Brain microvascular endothelial cell (primary cell): ENCODE results near the gene ADGRG1.

Experiments used
- DNase-seq: peaks from one replicate; pipeline ENCODE4 v3.0.0-alpha.2; 2020
- H3K27ac ChIP-seq: fragments of 250-450 bp; sonication (Bioruptor Pico); 2 replicates; pipeline ENCODE4 v1.5.1; 2020; ENCODE audit warnings: mild to moderate bottlenecking, moderate library complexity
- H3K27me3 ChIP-seq: fragments of 250-450 bp; sonication (Bioruptor Pico); replicated peaks from 2 replicates; pipeline ENCODE4 v1.5.1; 2020; ENCODE audit warnings: mild to moderate bottlenecking
- H3K36me3 ChIP-seq: fragments of 250-450 bp; sonication (Bioruptor Pico); replicated peaks from 2 replicates; pipeline ENCODE4 v1.5.1; 2020; ENCODE audit warnings: mild to moderate bottlenecking
- H3K4me3 ChIP-seq: 2 replicates; pipeline ENCODE4 v1.5.1; 2011; ENCODE audit warnings: low read depth, mild to moderate bottlenecking, control low read depth, low read length, moderate library complexity
- in situ Hi-C: cut with HindIII; loops from 2 replicates; pipeline ENCODE4 v1.10.0; 2017; ENCODE audit warnings: low sequenced_read_pairs, low pct_ligation_motif_present
- TF ChIP-seq, protein P1 (sequence below): IDR thresholded peaks from 2 replicates; pipeline ENCODE4 v1.5.1; 2011; ENCODE audit warnings: low read depth, mild to moderate bottlenecking, moderate library complexity, low read length, control low read depth, inconsistent platforms; ENCODE audit errors: missing control alignments

ADGRG1 gene

DNA sequence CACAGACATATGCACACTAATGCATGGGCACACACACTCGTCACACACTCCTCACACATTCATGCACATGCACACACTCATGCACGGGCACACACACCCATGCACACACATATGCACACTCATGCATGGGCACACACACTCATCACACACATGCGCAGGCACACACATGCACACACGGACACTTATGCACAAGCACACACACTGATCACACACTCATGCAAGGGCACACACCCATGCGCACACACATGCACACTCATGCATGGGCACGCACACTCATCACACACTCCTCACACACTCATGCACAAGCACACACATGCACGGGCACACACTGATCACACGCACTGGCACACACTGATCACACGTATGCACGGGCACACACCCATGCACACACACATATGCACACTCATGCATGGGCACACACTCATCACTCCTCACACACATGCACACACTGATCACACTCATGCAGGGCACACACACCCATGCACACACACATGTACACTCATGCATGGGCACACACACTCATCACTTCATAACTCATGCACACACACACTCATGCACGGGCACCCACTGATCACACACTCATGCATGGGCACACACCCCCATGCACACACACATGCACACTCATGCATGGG is 16.1 kb downstream of the ADGRG1 start:
- TF ChIP-seq, protein P1, sequence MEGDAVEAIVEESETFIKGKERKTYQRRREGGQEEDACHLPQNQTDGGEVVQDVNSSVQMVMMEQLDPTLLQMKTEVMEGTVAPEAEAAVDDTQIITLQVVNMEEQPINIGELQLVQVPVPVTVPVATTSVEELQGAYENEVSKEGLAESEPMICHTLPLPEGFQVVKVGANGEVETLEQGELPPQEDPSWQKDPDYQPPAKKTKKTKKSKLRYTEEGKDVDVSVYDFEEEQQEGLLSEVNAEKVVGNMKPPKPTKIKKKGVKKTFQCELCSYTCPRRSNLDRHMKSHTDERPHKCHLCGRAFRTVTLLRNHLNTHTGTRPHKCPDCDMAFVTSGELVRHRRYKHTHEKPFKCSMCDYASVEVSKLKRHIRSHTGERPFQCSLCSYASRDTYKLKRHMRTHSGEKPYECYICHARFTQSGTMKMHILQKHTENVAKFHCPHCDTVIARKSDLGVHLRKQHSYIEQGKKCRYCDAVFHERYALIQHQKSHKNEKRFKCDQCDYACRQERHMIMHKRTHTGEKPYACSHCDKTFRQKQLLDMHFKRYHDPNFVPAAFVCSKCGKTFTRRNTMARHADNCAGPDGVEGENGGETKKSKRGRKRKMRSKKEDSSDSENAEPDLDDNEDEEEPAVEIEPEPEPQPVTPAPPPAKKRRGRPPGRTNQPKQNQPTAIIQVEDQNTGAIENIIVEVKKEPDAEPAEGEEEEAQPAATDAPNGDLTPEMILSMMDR = no peak
- no peaks in the 10 kb centered on the region for H3K27me3 ChIP-seq
- no peak overlapping the region for H3K4me3 ChIP-seq
- in situ Hi-C loops = no loop called here
- H3K27ac ChIP-seq = no peak overlapping the region
- H3K36me3 ChIP-seq = no peaks in the 10 kb centered on the region
- DNase-seq = no peak

DNA sequence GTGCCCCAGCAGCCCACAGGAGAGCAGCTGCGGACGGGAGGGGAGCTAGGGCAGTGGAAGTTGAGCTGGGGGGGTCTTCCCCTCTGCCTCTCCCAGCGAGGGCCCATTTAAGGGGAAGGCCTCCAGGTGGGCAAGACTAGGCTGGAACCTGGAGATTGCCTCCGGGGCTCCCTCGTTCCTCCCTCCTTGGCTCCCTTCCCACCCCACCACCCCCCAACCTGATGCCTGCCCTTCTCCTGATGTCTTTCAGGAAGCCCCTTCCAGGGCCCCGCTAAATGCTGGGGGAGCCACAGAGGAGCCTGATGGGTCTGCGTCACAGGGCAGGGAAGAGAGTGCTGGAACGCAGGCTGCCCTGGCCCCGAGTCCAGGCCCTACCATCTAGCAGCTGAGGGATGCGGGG is 16.7 kb downstream of the ADGRG1 start:
- DNase-seq = no peak
- Histone ChIP-seq H3K36me3 (no peaks in the 10 kb centered on the region), H3K27ac (no peak overlapping the region), H3K4me3 (no peak overlapping the region), H3K27me3 (no peaks in the 10 kb centered on the region)
- TF ChIP-seq, protein P1 = no peak
- in situ Hi-C loops = no loop called here

GRCh38 chr16:57645691-57646387 is 17.4 kb downstream of the ADGRG1 start:
- Histone ChIP-seq H3K27ac (no peak overlapping the region), H3K27me3 (no peaks in the 10 kb centered on the region), H3K36me3 (no peaks in the 10 kb centered on the region), H3K4me3 (no peak overlapping the region)
- DNase-seq = peak; percentile 25
- TF ChIP-seq, protein P1 = no peak
- in situ Hi-C loops = no loop called here

- H3K27ac ChIP-seq = no peak overlapping the region
- in situ Hi-C loops = no loop called here
Measured at GRCh38 chr16:57646388-57647039, 18.1 kb downstream of the ADGRG1 start.

GRCh38 chr16:57647136-57647875 is 18.9 kb downstream of the ADGRG1 start:
- Histone ChIP-seq H3K4me3 (no peak overlapping the region), H3K27ac (no peak overlapping the region), H3K27me3 (no peaks in the 10 kb centered on the region), H3K36me3 (no peaks in the 10 kb centered on the region)
- no peak for DNase-seq
- in situ Hi-C loops = no loop called here
- TF ChIP-seq, protein P1 = no peak

More at GRCh38 chr16:57646388-57647039, 18.1 kb downstream of the ADGRG1 start:
- Histone ChIP-seq H3K27me3 (no peaks in the 10 kb centered on the region), H3K36me3 (no peaks in the 10 kb centered on the region), H3K4me3 (no peak overlapping the region)
- no peak for DNase-seq
- TF ChIP-seq, protein P1 = no peak
